ENCODE results near the gene SUGP2. TPM values are rescaled to one million over a fixed set of nuclear protein-coding genes. Genes with fewer than 3 reads are reported as not detected.

The SUGP2 gene
- total RNA-seq, 4 donors from 2014 or later, result 16.7 to 36.2 (median 21.5) TPM

DNA sequence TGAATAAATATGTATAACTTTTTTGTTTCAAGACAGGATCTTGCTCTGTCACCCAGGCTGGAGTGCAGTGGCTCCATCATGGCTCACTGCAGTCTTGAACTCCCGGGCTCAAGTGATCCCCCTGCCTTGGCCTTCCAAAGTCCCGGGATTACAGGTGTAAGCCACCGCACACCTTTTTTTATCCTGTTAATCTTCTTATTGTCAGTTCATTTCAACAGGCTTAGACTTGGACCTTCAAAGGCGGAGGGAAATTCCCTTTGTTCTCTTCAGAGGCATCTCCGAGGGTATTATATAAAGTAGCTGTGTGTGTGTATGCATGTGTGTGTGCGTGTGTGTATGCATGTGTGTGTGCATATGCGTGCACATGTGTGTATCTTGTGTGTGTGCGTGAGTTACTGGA is 35.0 kb downstream of the SUGP2 start:
- no peak overlapping the region for H3K27ac ChIP-seq
- DNase-seq, result no peak
- no peak overlapping the region for H3K4me3 ChIP-seq
- H3K4me1 ChIP-seq, result peaks cover 0 to 32% (median 3%) of the 10 kb centered on the region in 3 donors
- H3K36me3 ChIP-seq, result peaks cover 0 to 95% (median 21%) of the 10 kb centered on the region in 3 donors
- WGBS, 2 donors, result 48 to 60% methylated on average over 8 of the region's 8 CpGs
- no peaks in the 10 kb centered on the region for H3K9me3 ChIP-seq
- TF ChIP-seq POLR2A (IDR thresholded peaks at IDR 0.05), result no peak
- TF ChIP-seq CTCF (IDR thresholded peaks at IDR 0.05), result no peak
- intact Hi-C loops (cut with DNase I), result no loop called here
- no peaks in the 10 kb centered on the region for H3K27me3 ChIP-seq

GRCh38 chr19:18996796-18997394 is 36.4 kb downstream of the SUGP2 start:
- no peak overlapping the region for H3K4me3 ChIP-seq
- H3K27me3 ChIP-seq, result no peaks in the 10 kb centered on the region
- peaks cover 0 to 96% (median 17%) of the 10 kb centered on the region in 3 donors for H3K36me3 ChIP-seq
- intact Hi-C loops (cut with DNase I), result no loop called here
- H3K4me1 ChIP-seq, result peaks cover 0 to 32% (median 3%) of the 10 kb centered on the region in 3 donors
- H3K27ac ChIP-seq, result no peak overlapping the region
- no peak for DNase-seq
- TF ChIP-seq POLR2A (IDR thresholded peaks at IDR 0.05) (no peak), CTCF (IDR thresholded peaks at IDR 0.05) (no peak)
- WGBS, 2 donors, result 72 to 75% methylated on average over 4 to 6 of the region's 6 CpGs
- no peaks in the 10 kb centered on the region for H3K9me3 ChIP-seq

DNA sequence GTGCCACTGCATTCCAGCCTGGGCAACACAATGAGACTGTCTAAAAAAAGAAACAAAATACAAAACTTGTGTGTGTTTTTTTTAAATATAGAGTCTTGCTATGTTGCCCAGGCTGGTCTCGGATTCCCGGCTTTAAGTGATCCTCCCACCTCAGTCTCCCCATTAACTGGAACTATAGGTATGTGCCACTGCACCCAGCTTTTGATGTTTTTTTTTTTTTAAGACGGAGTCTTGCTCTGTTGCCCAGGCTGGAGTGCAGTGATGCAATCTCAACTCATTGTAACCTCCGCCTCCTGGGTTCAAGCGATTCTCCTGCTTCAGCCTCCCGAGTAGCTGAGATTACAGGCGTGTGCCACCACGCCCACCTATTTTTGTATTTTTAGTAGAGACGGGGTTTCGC is 37.0 kb downstream of the SUGP2 start:
- peaks cover 0 to 96% (median 17%) of the 10 kb centered on the region in 3 donors for H3K36me3 ChIP-seq
- intact Hi-C loops (cut with DNase I), result no loop called here

DNA sequence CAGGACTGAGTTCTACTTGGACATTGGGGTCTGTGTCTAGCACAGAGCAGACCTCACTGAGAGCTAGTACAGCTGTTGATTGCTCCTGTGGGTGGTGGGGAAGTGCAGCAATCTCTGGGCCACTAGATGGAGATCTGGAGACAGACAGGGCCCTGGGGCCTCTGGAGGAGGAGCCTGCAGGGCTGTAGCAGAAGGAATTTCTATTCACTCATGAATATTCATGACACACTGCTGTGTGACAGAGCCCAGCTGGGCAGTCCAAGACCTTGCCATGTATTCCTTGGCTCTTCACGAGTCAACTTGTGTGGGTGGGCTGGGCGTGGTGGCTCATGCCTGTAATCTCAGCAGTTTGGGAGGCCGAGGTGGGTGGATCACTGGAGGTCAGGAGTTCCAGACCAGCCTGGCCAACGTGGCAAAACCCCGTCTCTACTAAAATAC is 37.5 kb downstream of the SUGP2 start:
- H3K27ac ChIP-seq, result no peak overlapping the region
- TF ChIP-seq POLR2A (IDR thresholded peaks at IDR 0.05), result no peak
- TF ChIP-seq CTCF (IDR thresholded peaks at IDR 0.05), result peak in 3 of 6 experiments; percentile 21 to 44 (median 21)
- H3K4me3 ChIP-seq, result no peak overlapping the region
- DNase-seq, result no peak
- no peaks in the 10 kb centered on the region for H3K27me3 ChIP-seq
- peaks cover 0 to 96% (median 17%) of the 10 kb centered on the region in 3 donors for H3K36me3 ChIP-seq
- peaks cover 0 to 32% (median 3%) of the 10 kb centered on the region in 3 donors for H3K4me1 ChIP-seq
- WGBS, 2 donors, result 64 to 70% methylated on average over 2 to 3 of the region's 5 CpGs
- intact Hi-C loops (cut with DNase I), result no loop called here
- no peaks in the 10 kb centered on the region for H3K9me3 ChIP-seq

More for the DNA sequence above, 37.0 kb downstream of the SUGP2 start:
- Histone ChIP-seq H3K27ac (no peak overlapping the region), H3K4me1 (peaks cover 0 to 32% (median 3%) of the 10 kb centered on the region in 3 donors), H3K9me3 (no peaks in the 10 kb centered on the region), H3K27me3 (no peaks in the 10 kb centered on the region), H3K4me3 (no peak overlapping the region)
- no peak for DNase-seq
- TF ChIP-seq CTCF (IDR thresholded peaks at IDR 0.05) (no peak), POLR2A (IDR thresholded peaks at IDR 0.05) (no peak)
- whole genome bisulfite sequencing, 2 donors, result 93% methylated on average over 8 to 10 of the region's 10 CpGs

DNA sequence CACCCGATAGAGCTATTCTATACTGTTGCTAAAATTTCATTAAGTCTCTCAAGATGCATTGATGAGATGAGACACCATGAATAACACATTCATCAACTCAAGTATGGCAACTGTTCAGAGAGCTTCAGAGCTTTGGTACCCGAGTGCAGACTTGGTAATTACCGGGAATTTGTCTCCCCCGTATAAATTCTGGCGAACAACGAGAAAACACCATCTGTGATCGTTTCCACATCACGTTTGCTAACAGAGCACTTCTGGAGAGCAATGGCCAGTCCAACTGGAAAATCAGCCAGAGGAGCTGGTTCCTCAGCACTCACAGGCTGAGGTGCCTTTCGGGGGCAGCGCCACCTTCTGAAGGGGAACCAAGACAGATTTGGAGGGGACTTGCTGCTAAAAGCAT is 40.2 kb downstream of the SUGP2 start:
- 89 to 91% methylated on average over 10 of the region's 10 CpGs for WGBS, 2 donors
- DNase-seq, result no peak
- intact Hi-C loops (cut with DNase I), result no loop called here
- Histone ChIP-seq H3K4me3 (no peak overlapping the region), H3K27me3 (peaks cover 0 to 3% (median 0%) of the 10 kb centered on the region in 4 donors), H3K4me1 (peaks cover 0 to 23% (median 0%) of the 10 kb centered on the region in 3 donors), H3K9me3 (no peaks in the 10 kb centered on the region), H3K36me3 (peaks cover 0 to 76% (median 17%) of the 10 kb centered on the region in 3 donors), H3K27ac (no peak overlapping the region)
- no peak for TF ChIP-seq POLR2A (IDR thresholded peaks at IDR 0.05)
- no peak for TF ChIP-seq CTCF (IDR thresholded peaks at IDR 0.05)
